ENCODE data around the gene ERICH4.
"Not testable (repeated sequence)": the region's sequence is repeated elsewhere in the genome, so short reads cannot be mapped to it uniquely, and the experiment has no call there.

Gene ERICH4, protein sequence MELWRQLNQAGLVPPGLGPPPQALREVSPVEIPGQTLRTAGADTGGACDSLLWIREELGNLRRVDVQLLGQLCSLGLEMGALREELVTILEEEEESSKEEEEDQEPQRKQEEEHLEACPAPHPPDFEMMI

DNA sequence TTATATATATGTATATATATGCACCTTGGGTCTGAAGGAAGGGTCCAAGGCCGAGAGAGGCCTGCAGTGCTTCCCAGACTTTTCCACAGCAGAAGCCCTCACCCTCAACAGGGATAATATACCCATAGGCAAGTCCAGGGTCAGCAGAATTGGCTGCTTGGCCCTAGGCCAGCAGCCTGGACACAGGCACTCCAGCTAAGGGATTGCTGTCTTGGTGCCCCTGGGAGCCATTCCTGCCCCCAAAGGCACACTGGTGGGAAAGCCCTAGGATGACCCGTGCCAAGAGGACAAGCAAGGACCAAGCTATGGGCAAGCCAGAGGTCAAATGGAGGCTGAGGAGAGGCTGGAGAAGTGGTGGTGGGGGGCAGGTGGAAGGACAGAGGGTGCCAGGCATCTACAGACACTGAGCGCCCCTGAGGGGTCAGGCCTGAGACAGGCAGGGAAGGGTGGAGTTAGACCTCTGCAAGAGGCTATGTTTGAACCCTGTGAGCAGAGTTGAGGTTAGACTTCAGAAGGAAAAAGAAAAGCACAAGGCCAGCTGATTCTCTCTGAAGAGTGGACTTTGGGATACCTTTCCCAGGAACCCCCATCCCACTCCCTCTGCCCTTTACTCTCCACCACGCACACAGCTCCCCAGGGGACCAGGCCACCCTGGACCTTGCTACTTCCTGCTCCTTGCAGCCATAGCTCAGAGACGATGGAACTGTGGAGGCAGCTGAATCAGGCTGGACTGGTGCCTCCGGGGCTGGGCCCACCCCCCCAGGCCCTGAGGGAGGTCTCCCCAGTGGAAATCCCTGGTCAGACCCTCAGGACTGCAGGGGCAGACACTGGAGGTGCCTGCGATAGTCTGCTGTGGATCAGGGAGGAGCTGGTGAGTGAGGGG lies at the start of gene ERICH4:
Gene ERICH4 (plus strand): TSS at position 684 of the 883 bp plus-strand sequence. CDS start 14 bp downstream, at position 698.
- DNase-seq = no peak

DNA sequence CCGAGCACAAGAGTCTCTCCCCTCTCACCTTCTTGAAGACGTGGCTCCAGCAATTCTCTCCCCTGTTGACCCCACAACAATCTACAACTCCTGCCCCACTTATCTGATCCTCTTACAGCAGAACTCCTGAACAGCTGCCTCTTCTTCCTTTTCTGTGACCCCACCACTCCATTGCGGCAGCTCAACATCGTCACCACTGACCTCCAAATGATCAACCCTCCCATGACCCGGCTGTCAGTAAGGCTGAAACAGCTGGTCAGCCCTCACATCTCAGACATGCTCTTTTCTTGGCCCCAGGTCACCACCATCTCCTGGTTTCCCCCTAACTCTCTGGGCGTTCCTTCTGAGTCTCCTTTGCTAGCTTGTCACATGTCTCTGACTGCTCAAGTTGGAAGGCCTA lies 47.6 kb upstream of the ERICH4 start:
- no peak for DNase-seq

DNA sequence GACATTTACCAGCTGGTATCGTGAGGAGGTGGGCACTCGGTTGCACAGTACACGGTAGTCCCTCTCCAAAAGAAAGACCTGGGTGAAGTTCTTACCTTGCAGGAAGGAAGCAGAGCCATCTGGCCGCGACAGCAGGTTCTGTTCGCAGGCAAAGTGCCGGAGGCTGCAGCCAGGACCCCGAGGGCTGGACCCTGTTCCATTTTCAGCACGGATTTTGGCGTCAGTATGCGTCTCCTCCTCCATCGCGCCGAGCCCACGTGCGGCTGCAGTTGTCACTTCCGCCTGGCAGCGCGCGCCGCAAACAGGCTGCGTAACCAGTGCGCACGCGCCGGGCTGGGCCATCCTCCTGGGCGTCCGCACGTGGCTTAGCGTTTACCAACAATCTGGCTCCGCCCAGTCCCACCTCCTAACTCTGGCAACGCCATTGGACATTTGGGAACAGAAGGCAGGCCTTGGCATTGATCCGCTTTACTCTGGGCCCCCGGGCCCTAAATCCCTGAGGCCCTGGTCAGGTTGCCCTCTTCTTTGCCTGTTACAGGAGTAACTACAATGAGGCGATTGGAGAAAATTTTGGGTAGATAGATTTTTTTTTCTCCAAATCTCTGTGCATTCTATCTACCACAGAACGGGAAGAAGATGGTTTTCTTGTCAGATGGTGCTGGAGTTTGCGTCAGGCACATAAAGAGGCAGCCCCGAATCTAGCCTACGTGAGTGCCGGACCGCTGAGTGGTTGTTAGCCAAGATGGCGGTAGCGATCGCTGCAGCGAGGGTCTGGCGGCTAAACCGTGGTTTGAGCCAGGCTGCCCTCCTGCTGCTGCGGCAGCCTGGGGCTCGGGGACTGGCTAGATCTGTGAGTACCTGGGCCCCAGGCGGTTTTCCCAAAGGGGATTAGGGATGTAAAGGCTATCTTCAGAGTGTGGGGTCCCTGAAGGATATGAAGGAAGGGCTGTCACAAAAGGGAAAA lies 45.6 kb upstream of the ERICH4 start, which contains the start of the genes BCKDHA and EXOSC5:
Gene BCKDHA (plus strand): TSS at position 733 of the 964 bp plus-strand sequence. CDS start 10 bp downstream, at position 743.
Gene EXOSC5 (minus strand): TSS at position 274 of the 964 bp plus-strand sequence. CDS start 31 bp downstream, at position 243.
- peak; percentile 81 for DNase-seq

DNA sequence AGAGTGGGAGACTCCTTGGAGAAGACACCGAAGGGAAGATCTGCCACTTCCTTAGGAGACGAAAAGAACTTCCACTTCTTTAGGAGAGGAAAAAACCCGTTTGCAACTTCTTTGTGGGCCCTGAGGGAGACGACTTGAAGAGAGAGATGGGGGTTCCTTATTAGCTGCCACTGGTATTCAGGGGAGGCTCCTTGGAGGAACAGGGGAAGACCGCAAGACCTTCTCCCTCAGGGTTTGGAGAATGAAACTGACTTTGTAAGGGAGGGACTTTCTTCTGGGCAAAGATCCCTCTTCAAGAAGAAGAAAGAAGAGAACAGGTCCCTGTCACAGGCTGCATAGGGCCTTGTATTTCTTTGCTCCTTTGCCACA lies 44.9 kb upstream of the ERICH4 start:
- no peak for DNase-seq

DNA sequence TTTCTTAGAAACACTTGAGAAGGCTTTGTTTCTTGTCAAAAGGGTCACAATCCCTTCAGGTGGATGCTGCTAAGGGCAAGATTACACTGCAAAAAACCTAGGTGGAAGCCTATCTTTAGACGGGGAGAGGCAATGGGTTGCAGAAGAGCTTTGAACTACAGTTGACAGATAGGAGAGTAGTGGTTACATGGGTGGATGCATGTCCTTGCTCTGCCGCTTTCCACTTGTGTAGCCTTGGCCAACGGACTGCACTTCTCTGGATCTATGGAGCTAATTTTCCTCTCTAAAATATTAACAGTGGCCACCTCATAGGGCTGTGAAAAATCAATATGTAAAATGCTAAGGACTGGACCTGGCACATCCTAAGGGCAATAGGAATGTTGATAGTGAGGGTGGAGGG lies 44.4 kb upstream of the ERICH4 start:
- DNase-seq = no peak

DNA sequence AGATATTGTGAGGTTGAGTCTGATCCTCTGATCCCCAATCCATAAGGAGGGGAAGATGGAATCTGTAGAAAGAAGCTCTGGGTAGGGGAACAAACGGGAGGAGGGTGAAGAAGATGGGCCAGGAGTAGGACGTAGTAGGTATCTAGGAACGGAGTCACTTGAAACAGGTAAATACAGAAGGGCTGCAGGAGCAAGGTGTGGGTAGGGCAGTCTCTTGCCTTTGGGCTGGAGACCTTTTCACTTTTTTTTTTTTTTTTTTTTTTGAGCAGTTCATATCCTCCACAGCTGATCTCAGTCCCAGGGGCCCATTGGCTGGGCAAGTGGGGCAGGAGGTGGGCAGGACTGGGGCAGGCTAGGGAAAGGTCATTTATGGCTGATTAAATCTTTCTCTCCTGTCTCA lies 43.9 kb upstream of the ERICH4 start:
- no peak for DNase-seq

DNA sequence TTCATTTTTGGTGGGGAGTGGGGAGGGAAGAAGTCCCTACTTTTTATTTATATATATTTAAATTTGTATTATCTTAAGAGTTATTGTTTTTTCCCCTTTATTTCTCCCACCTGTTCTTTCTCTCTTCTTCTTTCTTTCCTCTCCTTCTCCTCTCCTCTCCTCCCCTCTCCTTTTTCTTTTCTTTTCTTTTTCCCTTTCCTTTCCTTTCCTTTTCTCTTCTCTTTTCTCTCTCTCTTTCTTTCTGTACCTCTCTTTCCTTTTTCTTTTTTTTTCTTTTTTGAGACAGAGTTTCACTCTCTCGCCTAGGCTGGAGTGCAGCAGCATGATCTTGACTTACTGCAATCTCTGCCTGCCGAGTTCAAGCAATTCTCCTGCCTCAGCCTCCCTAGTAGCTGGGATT lies 43.4 kb upstream of the ERICH4 start:
- DNase-seq = no peak

DNA sequence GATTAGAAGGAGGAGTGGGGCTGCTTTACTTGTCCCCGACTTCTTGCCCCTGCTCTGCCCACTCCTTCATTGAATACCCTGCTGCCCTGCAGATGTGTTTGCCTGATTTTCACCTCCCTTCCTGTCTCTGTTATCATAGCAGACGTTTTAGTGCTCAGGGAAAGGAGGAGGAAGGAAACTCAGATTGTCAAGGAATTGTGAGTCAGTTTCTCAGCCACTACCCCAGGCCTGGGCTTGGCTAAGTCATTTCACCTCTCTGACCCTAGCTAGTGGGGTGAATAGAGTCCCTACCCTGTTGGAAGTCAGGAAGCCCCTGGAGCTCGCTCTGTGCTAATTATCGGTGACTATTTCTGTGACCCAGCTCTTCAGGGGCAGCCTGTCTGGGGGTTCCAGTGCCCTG lies 41.5 kb upstream of the ERICH4 start:
- no peak for DNase-seq

DNA sequence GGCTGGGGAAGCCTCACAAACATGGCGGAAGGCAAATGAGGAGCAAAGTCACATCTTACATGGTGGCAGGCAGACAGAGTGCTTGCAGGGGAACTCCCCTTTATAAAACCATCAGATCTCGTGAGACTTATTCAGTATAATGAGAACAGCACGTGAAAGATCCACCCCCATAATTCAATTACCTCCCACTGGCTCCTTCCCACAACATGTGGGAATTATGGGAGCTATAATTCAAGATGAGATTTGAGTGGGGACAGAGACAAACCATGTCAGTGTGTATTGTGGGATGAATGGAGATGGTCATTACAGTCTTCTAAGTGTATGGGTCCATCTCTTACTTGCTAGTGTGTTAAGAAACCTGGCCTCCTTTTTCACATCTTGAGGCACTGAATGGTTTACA lies 40.9 kb upstream of the ERICH4 start:
- DNase-seq = no peak

DNA sequence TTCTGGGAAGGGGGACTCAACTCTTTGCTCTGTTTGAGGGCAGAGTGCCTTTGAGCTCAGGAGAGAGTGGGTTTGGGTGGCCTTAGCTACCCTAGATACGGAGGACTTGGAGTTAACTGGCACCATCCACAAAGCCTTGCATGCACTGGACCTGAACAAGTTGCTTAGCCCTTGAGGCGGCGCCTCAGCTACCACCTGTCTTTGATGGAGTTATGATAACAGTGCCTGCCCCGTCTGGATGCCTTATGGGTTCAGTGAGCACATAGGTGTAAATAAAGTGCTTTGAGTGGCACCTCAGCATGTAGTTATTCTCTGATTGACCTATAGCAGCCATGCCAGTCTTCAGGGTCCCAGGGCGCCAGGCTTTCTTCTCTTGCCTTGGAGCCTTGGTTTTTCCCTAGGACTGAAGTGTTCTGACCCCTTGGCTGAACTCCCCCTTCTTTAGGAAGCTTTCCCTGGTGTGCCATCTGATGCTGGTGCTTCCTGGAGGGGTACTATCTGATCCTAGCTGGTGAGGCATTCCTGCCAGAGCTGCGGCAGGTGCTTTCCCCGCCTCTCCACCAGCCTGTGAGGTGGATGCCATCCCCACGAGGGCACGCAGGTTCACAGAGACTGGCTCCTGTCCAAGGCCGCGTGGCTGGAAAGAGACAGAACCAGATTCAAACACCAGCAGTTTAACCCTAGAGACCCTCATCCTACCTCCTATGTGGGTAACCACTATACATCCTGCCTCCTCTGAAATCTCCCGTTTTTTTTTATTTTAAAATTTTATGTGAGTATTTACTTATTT lies 39.6 kb upstream of the ERICH4 start:
- DNase-seq = no peak

DNA sequence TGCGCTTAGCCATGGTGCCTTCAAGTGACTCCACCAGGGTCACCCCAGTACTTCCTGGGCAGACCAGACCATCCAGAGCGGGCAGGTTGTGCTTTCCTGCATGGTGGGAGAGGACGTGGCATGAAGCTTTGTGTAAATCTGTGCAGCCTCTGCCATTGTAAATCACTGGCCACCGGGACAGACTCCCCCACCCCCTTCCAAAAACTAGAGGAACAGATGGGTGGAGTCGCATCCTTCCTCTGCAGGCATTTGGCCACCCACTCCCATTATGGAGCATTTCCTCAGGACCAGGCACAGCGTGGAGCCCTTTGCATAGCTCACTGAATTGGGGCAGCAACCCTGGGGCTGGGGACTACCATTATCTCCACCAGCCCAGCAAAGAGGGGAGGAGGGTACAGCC lies 37.2 kb upstream of the ERICH4 start:
- no peak for DNase-seq

DNA sequence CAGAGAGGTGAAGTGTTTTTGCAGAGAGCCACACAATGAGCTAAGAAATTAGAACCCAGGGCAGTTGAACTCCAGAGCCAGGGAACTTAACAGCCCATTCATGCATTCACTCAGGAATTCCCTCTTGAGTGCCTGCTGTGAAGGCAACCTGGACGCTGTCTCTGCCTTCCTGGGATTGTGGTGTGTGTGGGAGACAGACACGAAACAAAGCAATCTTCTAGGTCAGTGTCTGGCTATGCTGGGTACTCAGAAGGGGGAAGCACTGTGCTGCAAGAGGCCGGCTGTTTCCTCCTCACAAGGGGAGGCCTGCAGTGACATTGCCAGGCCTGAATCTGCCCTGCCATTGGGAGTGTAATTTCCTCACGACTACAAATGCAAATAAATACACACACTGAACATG lies 35.7 kb upstream of the ERICH4 start:
- no peak for DNase-seq

DNA sequence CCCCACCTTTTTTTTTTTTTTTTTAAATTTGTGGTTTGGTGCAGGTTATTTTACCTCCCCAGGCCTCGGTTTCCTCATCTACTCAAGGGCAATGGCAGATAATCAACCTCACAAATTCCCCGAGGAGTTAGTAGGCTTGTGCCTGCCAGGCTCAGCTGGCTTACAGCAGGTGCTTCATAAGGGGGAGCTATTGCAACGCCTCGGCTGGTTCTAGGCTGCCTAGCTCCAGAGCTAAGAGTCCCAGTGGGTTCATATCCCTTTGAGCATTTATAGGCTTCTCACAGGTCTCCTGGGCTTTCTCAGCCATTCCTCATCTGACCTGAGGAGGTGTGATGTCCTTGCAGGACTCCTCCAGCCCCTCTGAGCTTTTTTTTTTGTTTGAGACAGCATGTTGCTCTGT lies 34.7 kb upstream of the ERICH4 start:
- DNase-seq = no peak

DNA sequence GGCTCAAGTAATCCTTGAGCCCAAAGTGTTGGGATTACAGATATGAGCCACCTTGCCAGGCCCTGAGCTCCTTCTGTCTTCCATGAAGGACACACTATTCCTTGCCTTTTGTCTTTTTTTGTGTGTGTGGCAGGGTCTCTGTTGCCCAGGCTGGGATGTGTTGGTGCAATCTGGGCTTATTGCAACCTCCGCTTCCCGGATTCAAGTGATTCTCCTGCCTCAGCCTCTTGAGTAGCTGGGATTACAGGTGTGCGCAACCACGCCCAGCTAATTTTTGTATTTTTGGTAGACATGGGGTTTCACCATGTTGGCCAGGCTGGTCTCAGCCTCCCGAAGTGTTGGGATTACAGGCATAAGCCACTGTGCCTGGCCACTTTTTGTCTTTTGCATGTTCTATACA lies 34.1 kb upstream of the ERICH4 start:
- not testable (repeated sequence) for DNase-seq

DNA sequence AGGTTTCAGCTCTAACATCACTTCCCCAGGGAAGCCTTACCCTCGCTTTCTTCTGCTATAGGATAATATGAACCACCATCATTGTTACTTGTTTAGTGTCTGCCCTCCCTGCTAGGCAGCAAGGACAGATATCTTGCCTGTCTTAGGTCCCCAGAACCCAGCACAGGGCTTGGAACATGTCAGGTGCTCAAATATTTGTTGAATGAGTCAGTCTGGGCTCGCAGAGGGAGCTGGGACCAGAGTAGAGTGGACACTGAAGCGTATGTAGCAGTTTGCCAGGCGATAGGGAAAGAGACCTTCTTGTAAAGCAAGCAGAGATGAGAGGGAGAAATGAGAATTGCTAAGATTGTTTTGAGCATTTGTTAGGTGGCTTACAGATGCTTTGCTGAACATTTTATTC lies 33.7 kb upstream of the ERICH4 start:
- no peak for DNase-seq

DNA sequence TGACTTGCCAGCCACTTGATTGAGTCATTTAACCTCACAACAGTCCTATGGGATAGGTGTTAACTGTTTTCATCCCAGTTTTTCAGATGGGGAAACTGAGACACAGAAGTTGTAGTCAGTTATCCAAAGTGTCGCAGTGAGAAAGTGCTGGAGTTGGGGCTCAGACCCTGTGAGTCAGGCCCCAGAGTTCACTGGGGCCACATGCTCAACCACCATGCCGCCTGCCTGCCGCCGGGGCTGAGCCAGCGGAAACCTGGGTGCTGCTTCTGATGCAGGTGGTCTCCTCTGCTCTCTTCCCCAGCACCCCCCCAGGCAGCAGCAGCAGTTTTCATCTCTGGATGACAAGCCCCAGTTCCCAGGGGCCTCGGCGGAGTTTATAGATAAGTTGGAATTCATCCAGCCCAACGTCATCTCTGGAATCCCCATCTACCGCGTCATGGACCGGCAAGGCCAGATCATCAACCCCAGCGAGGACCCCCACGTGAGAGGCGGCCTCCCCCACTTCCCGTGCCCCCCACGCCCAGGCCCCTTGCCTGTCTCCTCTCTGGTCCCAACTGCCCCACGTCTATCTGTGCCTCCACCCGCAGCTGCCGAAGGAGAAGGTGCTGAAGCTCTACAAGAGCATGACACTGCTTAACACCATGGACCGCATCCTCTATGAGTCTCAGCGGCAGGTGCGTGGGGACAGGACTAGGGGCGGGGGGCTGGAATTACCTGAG lies 32.5 kb upstream of the ERICH4 start:
- DNase-seq = no peak

DNA sequence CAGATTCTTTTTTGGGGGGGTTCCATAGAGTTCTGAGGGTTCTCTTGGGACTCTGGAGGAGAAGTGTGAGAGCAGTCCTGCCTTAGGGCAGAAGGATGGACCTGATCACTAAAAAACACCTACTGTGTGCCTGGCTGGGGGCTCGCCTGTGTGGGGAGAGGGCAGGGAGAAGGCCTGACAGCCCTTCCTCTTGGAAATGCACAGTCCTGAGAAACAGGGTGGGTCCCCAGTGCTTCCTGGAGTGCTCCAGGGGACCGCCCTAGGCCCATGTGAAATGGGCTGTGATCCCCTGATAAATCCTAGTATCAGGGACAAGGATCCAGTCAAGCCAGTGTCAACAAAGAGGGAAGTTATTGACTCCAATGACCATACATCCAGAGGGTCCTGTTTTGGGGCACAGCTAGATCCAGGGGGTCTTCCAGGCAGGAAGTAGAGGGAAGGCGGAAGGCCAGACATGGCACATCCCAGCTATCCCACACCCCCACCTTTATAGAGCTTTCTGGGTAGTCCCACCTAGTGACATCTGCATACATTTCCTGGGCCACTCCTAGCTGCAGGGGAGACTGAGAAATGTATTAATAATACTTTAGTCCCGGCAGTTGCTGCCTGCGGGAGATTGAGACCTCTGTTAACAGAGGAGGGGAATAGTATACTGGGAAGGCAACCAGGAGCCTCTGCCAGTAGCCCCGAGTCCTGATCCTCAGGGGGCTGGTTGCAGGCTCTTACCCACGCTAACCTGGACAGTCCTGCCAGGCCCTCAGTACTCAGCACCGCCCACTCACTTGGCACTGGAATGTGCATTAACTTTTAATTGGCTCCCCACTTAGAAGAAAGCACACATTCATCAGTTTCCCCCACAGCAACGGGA lies 31.6 kb upstream of the ERICH4 start:
- DNase-seq = no peak

DNA sequence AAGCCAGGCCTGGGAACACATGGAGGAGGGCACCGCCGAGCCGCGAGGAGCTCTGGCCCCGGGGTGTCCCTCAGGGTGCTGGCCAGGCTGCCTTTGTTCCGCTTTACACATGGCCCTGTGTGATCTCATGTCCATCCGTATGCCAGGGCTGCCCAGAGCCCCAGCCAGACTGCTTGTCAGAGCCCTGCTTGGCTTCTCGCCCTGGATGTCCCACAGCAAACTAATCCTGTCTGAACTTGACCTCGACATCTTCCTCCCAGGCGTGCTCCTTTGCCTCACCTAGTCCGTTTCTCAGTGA lies 31.0 kb upstream of the ERICH4 start:
- no peak for DNase-seq

DNA sequence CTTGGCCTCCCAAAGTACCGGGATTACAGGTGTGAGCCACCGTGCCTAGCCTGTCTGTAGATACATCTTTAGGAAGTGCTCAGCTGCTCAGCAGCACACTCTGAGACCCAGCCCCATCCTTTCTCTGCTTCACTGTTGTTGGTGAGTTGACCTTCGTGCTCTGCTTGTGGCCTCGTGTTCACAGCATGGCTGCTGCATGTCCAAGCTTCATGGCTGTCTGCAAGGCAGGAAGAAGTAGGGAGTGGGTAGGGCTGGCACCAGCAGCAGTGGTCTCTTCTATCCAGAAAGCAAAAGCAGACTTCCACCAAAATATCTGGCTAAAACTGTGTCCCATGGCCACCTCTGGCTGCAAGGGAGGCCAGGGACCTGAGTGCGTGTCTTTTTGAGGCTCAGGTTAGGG lies 30.0 kb upstream of the ERICH4 start:
- no peak for DNase-seq

DNA sequence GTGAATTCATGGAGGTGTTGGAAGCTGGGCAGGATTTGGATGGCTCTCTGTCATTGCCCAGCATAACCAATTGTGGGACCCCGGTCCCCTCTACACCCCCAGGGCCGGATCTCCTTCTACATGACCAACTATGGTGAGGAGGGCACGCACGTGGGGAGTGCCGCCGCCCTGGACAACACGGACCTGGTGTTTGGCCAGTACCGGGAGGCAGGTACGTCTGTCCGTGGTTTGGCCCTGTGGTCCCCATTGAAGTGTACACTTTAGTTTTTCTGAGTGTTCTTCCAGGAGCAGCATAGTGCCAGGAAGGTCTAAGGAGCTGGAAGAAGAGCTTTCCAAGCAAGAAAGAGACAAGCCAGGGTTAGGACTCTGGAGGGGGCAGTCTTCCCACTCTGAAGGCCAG lies 29.0 kb upstream of the ERICH4 start:
- DNase-seq = no peak

DNA sequence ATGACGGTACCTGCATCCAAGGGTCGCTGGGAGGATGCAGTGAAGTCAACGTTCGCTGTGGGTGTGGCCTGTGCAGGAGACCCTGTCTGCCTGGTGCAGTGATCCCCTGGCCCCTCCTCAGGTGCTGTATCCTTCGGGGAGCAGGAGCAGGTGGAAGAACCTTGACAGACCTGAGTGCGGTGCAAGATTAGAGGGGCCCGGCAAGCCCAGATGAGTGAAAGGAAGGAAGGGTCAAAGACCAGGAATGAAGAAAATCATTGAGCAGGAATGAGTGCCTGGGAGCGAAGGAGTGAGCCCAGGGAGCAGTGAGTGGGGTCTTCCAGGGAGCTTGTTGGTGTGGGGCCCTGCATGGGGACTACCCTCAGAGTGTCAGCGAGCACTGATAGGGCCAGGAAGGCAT lies 28.5 kb upstream of the ERICH4 start:
- no peak for DNase-seq

All from 8988T (cell line).